Activated T-cell treated with anti-CD3 and anti-CD28 coated beads for 1 hour (primary cell): ENCODE data around the gene CERT1.

Experiments
- DNase-seq: peaks from one replicate; pipeline ENCODE4 v3.0.0-alpha.2; 2020; ENCODE audit warnings: low read depth

The CERT1 gene

DNA sequence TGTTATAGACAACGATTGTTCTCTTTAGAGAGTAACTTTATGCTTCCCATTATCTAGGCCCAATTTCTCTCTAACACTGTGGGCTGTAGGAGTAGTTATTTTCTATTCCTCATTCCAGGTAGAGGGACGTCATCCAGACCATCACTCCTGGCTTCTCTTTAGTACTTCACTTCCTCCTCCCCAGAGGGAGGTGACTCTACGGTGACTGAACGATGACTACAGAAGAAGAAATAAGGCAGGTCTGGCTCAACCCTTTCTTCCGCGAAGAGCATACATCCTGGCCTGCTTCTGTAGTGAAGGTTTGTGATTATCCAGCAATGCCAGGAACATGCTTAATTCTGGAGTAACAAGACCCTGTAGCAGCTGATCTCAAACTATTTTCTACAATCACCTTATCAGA is 123.6 kb downstream of the CERT1 start:
- DNase-seq: no peak

DNA sequence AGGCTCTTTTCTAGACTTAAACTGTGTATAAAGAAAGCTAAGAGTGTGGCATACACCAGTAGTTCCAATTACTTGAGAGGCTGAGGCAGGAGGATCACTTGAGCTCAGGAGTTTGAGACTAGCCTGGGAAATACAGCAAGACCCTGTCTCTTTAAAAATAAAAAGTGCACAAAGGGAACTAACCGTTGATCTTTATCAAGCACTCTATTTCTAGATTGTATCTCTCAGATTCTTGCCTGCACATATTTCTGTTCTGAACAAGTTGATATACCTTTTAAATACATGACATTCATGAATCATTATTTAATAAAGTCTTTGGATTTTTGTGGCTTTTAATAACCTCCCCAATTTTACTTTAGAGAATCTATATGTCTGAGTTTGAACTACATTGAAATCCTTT is 127.2 kb downstream of the CERT1 start:
- DNase-seq: no peak

DNA sequence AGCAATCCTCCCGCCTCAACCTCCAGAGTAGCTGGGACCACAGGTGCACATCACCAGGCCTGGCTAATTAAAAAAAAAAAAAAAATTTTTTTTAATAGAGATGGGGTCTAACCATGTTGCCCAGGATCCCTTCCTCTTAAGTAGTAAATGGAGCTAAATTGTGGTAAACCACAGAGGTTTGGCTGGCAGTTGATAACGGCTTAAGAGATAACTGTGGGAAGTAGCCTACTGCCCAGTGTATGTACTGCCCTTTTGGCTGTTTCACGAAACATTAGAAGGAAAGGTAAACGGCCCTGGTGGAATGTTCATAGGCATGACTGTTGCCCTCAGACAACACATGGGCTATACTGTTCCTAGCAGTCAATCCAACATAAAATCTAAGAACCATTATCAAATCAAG is 130.0 kb downstream of the CERT1 start:
- no peak for DNase-seq

DNA sequence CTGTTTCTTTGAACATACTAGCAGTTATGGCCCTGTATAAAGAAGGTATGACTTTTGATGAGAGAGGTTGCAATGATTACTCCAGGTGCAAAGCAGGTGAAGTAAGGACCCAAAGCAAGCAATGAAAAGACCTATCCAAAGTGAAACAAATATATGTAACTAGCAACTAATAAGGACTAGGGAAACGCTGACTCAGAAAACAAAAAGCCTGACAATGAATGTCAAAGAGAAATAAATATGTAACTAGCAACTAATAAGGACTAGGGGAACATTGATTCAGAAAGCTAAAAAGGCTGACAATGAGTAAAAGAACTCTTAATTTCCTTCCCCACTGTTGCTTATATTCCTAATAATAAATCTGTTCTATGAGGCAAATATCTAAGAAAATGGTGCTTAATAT is 131.3 kb downstream of the CERT1 start:
- no peak for DNase-seq

DNA sequence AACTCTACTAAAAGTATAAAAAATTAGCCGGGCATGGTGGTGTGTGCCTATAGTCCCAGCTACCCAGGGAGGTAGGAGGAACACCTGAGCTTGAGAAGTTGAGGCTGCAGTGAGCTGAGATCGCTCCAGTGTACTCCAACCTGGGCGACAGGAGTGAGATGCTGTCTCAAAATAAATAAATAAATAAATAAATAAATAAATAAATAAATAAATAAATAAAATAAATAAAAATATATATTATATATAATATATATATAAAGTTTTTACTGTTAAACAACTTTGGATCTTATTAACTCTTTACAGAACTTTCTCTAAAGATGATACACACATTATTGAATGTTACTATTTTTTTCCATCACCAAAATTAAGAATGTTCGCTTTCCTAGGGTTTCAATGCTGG is 136.0 kb downstream of the CERT1 start:
- DNase-seq: no peak

DNA sequence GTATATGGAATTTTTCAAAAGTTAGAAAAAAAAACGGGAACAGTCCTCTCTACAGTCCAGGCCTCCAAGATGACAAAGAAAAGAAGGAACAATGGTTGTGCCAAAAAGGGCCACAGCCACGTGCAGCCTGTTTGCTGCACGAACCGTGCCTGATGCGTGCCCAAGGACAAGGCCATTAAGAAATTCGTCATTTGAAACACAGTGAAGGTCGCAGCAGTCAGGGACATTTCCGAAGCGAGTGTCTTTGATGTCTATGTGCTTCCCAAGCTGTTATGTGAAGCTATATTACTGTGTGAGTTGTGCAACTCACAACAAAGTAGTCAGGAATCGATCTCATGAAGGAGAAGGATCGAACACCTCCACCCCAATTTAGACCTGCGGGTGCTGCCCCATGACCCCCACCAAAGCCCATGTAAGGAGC is 137.0 kb downstream of the CERT1 start:
- DNase-seq: no peak

DNA sequence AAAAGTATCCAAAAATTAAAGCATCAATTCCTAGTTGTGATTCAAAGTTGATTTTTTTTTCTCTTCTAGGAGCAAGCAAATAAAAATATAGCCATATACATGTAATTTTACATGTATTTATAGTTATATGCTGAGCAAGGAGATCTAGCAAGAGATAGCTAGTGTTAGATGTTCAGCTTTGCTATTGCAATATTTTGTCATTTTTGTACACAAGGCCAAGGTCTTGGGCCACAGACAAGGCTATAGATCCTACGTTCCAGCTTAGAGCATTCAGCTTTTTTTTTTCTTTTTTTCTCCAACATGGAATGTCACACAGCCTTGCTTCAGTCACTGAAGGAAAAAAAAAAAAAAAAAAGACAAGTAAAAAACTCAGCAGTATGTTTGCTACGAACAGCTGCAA is 137.6 kb downstream of the CERT1 start:
- DNase-seq: no peak

DNA sequence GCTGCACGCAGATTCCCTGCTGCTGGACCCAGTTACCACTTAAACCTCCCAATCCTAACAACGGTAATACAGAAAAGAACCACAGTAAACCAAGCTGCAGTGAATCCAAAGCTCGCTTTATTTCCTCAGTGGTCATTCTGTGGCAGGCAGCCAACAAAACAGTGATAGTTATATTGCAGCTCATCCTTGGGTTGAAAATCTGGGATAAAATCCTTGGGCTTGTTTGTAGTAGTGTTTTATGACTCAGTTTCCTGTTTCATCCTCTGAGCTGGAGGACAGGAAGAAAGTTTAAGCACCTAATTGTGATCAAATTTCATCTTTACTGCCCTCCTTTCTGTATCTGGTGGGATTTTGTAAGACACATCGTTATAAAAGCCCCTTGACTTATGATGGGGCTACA is 143.0 kb downstream of the CERT1 start:
- DNase-seq: no peak

DNA sequence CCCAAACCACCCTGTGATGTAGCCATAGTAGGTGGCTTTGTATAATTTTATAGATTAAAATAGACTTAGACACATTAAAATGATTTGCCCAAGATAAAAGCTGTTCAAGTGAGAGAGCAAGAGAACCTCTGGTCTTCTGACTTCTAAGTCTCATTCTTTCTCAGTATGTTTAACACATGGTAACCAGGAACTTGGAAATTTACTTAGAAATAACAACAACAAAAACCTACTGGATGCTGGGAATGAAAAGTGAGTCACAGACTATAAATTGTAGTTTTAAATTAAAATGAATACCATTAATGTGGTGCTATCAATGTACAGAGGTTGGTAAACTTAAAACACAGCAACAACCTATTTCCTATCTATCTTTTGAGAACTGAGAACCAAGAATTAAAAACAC is 144.0 kb downstream of the CERT1 start:
- no peak for DNase-seq

DNA sequence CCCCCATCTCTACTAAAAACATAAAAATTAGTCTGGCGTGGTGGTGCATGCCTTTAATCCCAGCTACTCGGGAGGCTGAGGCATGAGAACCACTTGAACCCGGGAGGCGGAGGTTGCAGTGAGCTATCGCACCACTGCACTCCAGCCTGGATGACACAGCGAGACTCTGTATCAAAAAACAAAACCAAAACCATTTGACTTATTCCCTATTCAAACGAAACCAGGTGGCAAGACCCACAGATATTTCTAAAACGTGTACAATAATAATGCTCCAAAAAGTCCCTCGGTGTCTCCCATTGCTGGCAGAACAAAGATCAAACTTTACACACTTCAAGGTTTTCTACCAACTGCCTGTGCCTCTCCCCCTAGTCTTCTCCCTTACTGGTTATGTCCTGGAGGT is 144.6 kb downstream of the CERT1 start:
- DNase-seq: no peak

DNA sequence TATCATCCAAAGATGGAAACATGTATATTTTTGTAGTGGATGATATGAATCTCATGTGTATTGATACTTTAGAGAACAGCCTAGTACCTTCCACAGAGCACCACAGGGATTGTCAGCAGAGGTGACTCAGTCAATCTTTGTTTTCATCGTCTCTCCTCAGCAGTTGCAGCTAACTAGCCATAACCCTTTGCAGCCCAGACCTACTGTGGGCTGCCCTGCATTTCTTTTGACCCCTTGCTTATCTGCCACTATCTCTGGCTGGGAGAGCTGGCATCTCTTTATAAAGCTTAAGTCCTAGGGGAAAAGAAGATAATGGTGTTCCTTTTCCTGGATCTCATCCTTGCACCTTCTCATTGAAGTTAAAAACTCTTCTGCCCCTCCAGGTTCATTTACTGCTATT is 145.7 kb downstream of the CERT1 start:
- no peak for DNase-seq

DNA sequence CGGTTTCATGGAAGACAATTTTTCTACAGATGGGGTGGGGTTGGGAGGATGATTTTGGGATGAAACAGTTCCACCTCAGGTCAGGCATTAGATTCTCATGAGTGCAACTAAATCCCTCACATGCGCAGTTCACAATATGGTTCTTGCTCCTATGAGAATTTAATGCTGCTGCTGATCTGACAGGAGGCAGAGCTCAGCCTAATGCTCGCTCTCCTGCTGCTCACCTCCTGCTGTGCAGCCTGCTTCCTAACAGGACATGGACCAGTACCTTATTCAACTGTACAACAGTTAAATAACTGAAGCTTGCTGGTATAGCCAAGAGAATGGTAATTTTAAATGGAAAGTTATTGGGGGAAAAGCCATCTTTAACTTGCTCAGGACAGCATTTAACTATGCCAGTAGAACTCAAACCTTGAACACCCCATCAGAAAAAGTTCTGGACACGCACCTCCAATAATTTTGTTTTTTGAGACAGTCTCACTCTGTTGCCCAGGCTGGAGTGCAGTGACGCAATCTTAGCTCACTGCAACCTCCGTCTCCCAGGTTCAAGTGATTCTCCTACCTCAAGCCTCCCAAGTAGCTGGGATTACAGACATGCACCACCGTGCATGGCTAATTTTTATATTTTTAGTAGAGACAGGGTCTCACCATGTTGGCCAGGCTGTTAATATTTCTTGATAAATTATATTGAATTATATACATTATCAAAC is 146.7 kb downstream of the CERT1 start:
- DNase-seq: no peak

DNA sequence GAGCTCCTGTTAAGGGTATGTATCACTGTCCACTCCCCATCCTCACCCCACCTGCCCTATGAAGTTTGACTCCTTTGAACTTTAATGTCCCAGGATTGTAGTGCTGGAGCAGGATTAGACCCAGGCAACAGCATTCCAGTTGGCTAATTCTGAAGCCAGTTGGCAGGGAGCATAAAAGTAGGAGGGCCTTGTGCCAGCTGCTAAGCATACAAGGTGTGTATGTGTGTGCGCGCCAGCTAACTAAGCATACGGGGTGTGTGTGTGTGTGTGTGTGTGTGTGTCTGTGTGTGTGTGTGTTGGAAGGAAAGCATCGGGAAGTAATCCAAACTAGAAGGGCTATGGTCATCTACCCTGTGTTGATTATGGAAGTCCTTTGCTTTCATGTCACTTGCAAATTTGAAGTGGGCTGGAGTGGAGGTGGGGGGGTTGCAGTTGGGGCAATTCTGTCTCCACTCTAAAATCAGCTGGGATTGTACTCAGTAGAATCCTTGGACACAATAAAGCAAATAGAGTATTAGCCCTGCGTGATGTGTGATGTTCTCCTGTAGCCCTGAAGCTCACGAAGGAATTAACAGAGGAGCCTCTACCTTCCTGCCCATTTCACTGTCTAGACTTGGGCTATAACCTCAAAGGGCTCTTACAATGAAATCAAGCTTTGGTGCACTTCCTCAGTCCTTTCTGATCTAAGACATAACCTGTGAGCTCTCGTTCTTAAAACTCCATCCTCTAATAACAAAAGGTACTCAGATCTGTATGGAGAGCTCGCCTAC is 147.5 kb downstream of the CERT1 start:
- no peak for DNase-seq

DNA sequence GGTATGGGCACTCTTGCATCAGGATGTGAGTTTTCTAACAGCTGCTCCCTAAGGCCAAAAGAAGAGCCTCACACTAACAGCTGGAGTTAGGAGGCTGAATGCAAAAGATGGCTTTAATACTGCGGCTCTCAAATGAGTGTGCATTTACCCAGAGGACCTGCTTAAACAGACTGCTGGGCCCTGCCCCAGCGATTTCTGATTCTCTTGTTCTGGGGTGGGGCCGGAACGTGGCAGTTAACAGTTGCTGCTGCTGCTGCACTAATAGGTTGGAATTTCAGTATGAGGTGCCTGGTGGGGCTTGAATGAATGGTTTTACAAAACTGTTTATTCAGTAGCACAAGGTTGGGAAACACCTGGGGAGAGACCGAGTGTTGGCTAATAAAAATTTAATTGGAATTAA is 148.3 kb downstream of the CERT1 start:
- no peak for DNase-seq

DNA sequence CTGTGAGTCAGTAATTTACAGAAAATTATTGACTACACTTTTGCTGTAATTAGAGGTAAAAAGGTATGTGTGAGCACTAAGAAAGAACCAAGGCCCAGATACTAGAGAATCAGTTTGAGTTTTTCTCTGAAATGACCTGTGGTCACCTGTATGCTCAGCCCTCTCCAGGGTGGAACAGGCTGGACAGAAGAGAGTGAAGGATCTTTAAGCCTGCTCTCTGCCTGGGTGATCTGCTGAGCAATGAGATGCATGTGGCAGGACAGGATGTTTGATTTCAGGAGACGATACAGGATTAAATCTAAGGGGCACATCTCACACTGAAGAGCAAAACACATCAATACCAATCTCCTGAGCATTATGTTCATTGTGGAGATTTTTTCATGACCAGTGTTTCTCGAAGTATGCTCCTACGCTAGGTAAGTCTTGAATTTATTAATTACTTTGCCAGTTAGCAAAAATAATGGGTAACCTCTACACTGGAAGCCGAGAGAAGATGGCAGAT is 148.9 kb downstream of the CERT1 start:
- DNase-seq: no peak

DNA sequence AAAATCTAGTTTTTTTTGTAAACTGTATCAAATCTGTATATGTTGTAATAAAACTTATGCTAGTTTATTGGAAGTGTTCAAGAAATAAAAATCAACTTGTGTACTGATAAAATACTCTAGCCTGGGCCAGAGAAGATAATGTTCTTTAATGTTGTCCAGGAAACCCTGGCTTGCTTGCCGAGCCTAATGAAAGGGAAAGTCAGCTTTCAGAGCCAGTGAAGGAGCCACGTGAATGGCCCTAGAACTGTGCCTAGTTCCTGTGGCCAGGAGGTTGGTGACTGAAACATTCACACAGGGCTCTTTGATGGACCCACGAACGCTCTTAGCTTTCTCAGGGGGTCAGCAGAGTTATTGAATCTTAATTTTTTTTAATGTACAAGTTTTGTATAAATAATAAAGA is 150.1 kb downstream of the CERT1 start:
- DNase-seq: no peak

DNA sequence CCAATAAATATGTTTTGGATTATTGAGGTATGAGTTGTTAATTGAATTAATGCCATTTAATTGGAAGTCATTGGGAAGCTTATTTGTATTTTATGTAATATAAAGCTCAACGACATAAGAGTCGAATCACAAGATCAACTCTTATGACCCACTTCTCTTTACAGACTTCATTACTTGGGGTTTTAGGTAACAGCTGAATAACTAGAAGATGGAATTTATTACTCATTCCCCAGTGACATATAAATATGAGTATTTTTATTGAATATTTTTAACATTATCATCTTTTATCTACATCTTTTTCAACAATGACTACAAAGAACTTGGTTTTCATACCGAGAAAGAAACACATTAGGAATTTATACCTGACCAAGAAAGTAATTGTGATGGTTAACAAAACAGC is 153.3 kb downstream of the CERT1 start:
- no peak for DNase-seq

DNA sequence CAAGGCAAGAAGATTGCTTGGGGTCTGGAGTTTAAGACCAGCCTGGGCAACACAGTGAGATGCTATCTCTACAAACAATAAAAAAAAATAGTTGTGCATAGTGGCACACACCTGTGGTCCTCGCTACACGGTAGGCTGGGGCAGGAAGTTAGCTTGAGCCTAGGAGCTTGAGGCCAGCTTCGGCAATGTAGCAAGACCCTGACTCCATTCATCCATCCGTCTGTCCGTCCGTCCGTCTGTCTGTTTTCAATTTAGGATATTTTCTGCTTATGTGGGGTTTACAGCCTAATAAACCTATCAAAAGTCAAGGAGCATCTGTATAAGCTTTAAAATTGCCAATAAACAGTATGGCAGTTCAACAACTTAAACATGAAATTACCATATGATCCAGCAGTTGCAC is 154.7 kb downstream of the CERT1 start:
- DNase-seq: no peak

DNA sequence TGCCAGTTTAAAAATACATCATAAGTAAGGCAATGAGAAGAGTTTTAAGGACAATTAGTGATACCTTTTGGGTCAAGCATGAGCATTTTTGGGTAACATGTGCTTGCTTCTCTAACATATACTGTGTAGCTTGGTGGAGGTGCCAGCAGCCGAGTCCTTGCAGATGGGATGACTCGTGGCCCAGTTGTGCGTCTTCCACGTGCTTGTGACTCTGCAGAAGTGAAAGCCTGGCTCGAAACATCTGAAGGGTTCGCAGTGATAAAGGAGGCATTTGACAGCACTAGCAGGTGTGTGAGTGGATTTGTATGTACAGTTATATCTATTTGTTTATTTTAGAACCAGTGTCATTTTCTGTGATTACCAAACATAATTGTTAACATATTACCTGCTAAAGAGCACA is 156.2 kb downstream of the CERT1 start:
- no peak for DNase-seq

DNA sequence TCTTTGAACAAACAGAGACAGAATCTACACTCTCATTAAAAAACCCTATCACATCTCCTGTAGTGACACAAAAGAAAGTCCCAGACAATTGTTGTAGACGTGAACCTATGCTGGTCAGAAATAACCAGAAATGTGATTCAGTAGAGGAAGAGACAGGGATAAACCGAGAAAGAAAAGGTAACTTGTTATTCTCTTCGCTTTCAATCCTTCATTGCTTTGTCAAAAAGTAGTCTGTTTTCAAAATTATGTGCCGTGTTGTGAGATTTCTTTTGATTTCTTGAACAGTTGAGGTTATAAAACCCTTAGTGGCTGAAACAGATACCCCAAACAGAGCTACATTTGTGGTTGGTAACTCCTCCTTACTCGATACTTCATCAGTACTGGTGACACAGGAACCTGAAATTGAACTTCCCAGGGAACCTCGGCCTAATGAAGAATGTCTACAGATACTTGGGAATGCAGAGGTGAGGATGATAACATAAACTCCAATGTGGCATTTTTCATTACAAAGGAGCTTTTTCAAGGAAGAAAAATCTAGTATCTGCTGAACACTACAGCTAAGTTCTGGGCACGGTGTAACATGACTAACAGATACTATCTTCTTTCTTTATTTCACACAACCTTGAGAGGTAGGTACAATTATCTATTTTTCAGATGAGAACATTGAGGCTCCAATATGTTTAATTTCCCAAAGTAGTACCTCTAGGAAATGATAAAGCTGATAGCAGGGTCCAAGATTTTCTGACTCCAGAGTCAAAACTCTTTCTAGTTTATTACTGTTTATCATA is 160.1 kb downstream of the CERT1 start:
- no peak for DNase-seq

DNA sequence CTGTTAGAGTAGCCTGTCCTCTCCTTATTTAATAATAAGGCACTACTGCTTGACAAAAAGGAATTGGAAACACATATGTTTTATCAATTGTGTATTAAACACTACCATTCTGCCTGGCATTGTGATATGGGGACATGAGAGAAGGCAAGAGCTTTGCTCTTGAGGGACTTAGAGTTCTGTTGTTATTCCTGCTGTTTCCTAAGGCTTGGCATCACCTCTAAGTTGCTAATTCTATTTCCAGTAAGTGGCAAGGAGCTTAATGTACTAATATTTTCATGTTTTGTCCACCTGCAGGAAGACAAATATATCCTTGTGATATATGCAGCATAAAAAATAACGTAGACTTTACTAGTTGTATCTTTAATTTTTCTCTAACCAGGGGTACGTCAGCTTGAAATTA is 161.8 kb downstream of the CERT1 start:
- no peak for DNase-seq

DNA sequence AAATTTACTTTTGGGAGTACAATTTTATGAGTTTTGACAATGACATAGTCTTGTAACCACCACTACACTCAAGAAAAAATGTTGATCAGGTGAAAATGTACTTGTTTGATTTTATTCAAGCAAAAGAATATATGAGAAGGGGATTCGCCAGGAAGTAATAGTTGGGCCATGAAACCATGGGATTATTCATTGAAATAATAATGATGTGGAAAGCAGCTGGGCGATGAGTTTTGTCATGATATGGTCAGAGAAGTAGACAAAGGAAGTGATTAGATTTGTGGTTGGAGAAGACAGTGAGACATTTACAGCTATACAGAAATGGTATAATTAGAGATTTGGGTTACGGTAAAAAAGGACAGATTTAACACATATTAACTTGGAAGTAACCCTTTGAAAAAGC is 163.2 kb downstream of the CERT1 start:
- no peak for DNase-seq

DNA sequence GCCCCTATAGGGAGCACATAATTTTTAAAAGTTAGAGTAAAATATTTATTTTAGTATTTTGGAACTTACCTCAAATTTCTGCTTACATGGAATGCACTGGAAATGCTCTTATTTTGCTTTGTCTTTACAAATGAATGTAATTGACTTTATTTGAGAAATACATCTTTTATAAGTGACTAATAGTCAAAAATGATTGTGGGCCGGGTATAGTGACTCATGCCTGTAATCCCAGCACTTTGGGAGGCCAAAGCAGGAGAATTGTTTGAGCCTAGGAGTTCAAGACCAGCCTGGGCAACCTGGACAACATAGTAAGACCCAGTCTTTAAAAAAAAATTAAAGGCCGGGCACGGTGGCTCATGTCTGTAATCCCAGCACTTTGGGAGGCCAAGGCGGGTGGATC is 168.6 kb downstream of the CERT1 start:
- no peak for DNase-seq
